ENCODE measurements around the gene SH2D1B. TPM values are rescaled to one million over a fixed set of nuclear protein-coding genes. Genes with fewer than 3 reads are reported as not detected.

The SH2D1B gene
- total and polyA plus RNA-seq, 4 donors = 0.17 to 0.84 (median 0.30) TPM

GRCh38 chr1:162388615-162389014 is 23.3 kb downstream of the SH2D1B start:
- peak; percentile 83 for TF ChIP-seq ATF3 (IDR thresholded peaks at IDR 0.05)
- TF ChIP-seq JUND (IDR thresholded peaks at IDR 0.05) = peak; percentile 76 to 79
- TF ChIP-seq EGR1 (IDR thresholded peaks at IDR 0.05; ENCODE audit: low read depth in 2 of 2) = peak; percentile 28 to 57
- TF ChIP-seq FOXA2 (IDR thresholded peaks at IDR 0.05) = peak; percentile 47
- peak; percentile 72 for TF ChIP-seq TAF1 (conservative IDR thresholded peaks at IDR 0.05)
- TF ChIP-seq, protein P1, sequence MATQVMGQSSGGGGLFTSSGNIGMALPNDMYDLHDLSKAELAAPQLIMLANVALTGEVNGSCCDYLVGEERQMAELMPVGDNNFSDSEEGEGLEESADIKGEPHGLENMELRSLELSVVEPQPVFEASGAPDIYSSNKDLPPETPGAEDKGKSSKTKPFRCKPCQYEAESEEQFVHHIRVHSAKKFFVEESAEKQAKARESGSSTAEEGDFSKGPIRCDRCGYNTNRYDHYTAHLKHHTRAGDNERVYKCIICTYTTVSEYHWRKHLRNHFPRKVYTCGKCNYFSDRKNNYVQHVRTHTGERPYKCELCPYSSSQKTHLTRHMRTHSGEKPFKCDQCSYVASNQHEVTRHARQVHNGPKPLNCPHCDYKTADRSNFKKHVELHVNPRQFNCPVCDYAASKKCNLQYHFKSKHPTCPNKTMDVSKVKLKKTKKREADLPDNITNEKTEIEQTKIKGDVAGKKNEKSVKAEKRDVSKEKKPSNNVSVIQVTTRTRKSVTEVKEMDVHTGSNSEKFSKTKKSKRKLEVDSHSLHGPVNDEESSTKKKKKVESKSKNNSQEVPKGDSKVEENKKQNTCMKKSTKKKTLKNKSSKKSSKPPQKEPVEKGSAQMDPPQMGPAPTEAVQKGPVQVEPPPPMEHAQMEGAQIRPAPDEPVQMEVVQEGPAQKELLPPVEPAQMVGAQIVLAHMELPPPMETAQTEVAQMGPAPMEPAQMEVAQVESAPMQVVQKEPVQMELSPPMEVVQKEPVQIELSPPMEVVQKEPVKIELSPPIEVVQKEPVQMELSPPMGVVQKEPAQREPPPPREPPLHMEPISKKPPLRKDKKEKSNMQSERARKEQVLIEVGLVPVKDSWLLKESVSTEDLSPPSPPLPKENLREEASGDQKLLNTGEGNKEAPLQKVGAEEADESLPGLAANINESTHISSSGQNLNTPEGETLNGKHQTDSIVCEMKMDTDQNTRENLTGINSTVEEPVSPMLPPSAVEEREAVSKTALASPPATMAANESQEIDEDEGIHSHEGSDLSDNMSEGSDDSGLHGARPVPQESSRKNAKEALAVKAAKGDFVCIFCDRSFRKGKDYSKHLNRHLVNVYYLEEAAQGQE (IDR thresholded peaks at IDR 0.05) = peak; percentile 80
- TF ChIP-seq SP1 (IDR thresholded peaks at IDR 0.05) = peak; percentile 100
- TF ChIP-seq HNF4G (IDR thresholded peaks at IDR 0.05) = peak; percentile 92
- TF ChIP-seq NR2F2 (IDR thresholded peaks at IDR 0.05) = peak; percentile 88
- peak; percentile 40 for TF ChIP-seq FOXA1 (IDR thresholded peaks at IDR 0.05)
- peak in 1 of 2 donors; percentile 44 for TF ChIP-seq GABPA (IDR thresholded peaks at IDR 0.05 in 1 of 2, conservative IDR thresholded peaks at IDR 0.05 in 1 of 2)
- peak; percentile 94 to 98 for TF ChIP-seq HNF4A (conservative IDR thresholded peaks at IDR 0.05)
- TF ChIP-seq, protein P2, sequence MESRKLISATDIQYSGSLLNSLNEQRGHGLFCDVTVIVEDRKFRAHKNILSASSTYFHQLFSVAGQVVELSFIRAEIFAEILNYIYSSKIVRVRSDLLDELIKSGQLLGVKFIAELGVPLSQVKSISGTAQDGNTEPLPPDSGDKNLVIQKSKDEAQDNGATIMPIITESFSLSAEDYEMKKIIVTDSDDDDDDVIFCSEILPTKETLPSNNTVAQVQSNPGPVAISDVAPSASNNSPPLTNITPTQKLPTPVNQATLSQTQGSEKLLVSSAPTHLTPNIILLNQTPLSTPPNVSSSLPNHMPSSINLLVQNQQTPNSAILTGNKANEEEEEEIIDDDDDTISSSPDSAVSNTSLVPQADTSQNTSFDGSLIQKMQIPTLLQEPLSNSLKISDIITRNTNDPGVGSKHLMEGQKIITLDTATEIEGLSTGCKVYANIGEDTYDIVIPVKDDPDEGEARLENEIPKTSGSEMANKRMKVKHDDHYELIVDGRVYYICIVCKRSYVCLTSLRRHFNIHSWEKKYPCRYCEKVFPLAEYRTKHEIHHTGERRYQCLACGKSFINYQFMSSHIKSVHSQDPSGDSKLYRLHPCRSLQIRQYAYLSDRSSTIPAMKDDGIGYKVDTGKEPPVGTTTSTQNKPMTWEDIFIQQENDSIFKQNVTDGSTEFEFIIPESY (IDR thresholded peaks at IDR 0.05) = peak; percentile 79
- peak; percentile 96 to 100 for TF ChIP-seq RXRA (IDR thresholded peaks at IDR 0.05)
- TF ChIP-seq YY1 (IDR thresholded peaks at IDR 0.05) = peak; percentile 89
- no peak for TF ChIP-seq CTCF (IDR thresholded peaks at IDR 0.05; ENCODE audit: low read depth, low read length, missing input control)
- peak; percentile 78 for TF ChIP-seq MAX (IDR thresholded peaks at IDR 0.05)
- TF ChIP-seq RAD21 (IDR thresholded peaks at IDR 0.05) = peak; percentile 54 to 75
- peak overlapping the region; percentile 80 to 81 for H3K27ac ChIP-seq (ENCODE audit: low read depth in 1 of 2, low read length in 2 of 2)
- H3K4me3 ChIP-seq (ENCODE audit: low read depth in 1 of 3, low read length in 3 of 3) = no peak overlapping the region
- H3K27me3 ChIP-seq (ENCODE audit: control insufficient read depth in 4 of 4, insufficient read depth in 4 of 4, low read length in 3 of 4) = no peaks in the 10 kb centered on the region
- peaks cover 7 to 29% (median 17%) of the 10 kb centered on the region in 4 donors for H3K4me1 ChIP-seq (ENCODE audit: control insufficient read depth in 4 of 4, insufficient read depth in 4 of 4, low read length in 3 of 4)
- H3K36me3 ChIP-seq (ENCODE audit: control insufficient read depth in 4 of 4, insufficient read depth in 3 of 4, low read depth in 1 of 4, low read length in 3 of 4) = peaks cover 0 to 7% (median 3%) of the 10 kb centered on the region in 4 donors
- H3K9me3 ChIP-seq (ENCODE audit: control insufficient read depth in 4 of 4, low read length in 3 of 4) = no peaks in the 10 kb centered on the region
- DNase-seq (ENCODE audit: low spot score) = peak; percentile 17
- peak overlapping the region in 1 of 2 donors; percentile 36 for H3K9ac ChIP-seq (ENCODE audit: low read depth in 1 of 2, low read length in 2 of 2)
- WGBS = 34% methylated on average over 5 of the region's 5 CpGs
